ENCODE results near the gene THAP10.

Gene THAP10

GRCh38 chr15:70833861-70834765, 58.1 kb downstream of the THAP10 start:
- no peak for DNase-seq (ENCODE audit: extremely low spot score)

DNA sequence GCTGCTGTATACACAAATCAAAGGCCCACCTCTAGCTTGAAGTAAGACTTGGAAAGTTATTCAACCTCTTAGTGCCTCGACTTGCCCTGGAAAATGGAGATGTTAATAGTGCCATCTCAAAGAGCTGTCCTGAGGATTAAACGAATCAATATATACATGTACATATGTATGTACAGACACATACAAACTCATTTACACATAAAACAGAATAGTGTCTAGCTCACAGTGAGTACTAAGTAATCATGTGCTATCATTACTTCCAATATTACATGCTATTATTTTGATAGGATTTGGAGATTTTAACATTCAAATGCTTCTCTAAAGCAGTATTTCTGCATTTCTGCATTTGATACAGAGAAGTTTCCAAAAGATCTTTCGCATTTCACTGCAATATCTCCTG, 58.8 kb downstream of the THAP10 start:
- no peak for DNase-seq (ENCODE audit: extremely low spot score)
- no peak for TF ChIP-seq CTCF (IDR thresholded peaks at IDR 0.05; ENCODE audit: control extremely low read depth, extremely low read depth, low read depth, missing control alignments)
- ChIA-PET POLR2A (no interaction called here), CTCF (interaction anchor here (1.2 to 2.2 kb wide), 3 partner anchors 8 to 10 kb away, joined by 4 to 13 read pairs (median 4); no protein-coding TSS in a partner anchor)

More at GRCh38 chr15:70833861-70834765, 58.1 kb downstream of the THAP10 start:
- POLR2A ChIA-PET: no interaction called here
- TF ChIP-seq CTCF (IDR thresholded peaks at IDR 0.05; ENCODE audit: control extremely low read depth, extremely low read depth, low read depth, missing control alignments): no peak
- CTCF ChIA-PET: interaction anchor here (2.2 kb wide), 1 partner anchor 9 kb away, joined by 13 read pairs; no protein-coding TSS in a partner anchor

DNA sequence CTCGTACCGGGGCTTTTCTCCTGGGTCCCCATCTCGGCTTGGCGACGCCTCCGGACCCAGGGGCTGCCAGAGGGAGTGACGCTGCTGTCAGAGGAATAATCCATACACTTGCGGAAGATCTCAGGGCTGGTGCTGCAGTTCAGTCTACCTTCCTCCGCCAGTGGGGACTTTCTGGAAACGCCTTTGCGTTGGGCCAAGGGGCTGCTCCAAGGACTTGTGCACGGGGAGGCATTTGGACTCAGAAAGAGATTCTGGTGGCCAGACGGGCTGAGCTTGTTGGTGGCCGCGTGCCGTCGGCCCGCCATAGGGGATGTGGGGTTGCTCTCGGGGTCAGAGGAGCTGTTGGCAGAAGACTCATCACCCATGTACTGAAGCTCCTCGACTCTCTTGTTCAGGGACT, 60.1 kb downstream of the THAP10 start:
- ChIA-PET CTCF (interaction anchor here (1.2 to 1.7 kb wide), 3 partner anchors 9 to 608 kb away, joined by 4 to 5 read pairs (median 4); no protein-coding TSS in a partner anchor), POLR2A (no interaction called here)
- TF ChIP-seq CTCF (IDR thresholded peaks at IDR 0.05; ENCODE audit: control extremely low read depth, extremely low read depth, low read depth, missing control alignments): no peak
- DNase-seq (ENCODE audit: extremely low spot score): no peak
